HG02884 (cell line): ENCODE measurements around the gene MYO10.

ENCODE experiments used
- ATAC-seq: cut with Tn5 transposase; IDR thresholded peaks from one replicate; pipeline ENCODE4 v1.9.1; 2021; ENCODE audit warnings: mild to moderate bottlenecking, moderate library complexity; ENCODE audit not compliant: unreplicated experiment

Gene MYO10

DNA sequence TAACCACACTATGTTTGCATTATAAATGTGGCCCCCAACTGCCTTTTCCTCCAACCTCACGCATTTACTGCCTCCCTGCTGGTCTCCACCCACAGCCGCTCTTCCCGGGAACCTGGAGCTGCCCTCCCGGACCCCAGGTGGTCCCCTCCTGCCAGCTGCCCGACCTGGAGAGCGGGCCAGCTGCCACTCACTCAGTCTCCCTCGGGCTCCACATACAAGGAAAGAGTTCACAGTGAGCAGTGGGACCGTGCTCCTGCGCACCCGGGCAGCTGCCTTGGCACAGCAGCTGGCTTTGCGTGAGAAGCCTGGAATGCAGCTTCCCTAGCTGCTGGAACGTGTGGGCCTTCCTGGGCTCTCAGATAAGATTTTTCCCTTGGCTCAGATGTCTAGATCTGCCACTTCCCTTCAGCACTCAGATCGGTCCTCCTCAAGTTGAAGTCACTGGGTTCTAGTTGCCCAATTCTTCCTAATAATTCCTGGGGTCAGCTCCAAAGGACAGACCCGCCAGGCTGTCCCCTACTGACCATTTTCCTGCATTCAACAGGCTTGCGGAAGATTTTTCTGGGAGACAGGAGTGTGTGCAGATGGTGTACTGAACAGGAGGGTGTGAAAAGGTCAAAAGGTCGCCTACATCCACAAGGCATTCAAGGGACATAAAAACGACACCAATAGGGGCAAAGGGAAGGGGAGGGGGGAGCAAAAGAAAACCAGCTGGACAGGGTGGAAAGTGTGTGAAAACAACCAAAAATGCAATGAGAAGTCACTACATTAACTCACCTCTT, 69.1 kb downstream of the MYO10 start:
- ATAC-seq = no peak

GRCh38 chr5:16866273-16866672, 69.8 kb downstream of the MYO10 start:
- no peak for ATAC-seq

GRCh38 chr5:16865151-16865550, 70.9 kb downstream of the MYO10 start:
- no peak for ATAC-seq

GRCh38 chr5:16864631-16865131, 71.4 kb downstream of the MYO10 start:
- ATAC-seq = no peak

DNA sequence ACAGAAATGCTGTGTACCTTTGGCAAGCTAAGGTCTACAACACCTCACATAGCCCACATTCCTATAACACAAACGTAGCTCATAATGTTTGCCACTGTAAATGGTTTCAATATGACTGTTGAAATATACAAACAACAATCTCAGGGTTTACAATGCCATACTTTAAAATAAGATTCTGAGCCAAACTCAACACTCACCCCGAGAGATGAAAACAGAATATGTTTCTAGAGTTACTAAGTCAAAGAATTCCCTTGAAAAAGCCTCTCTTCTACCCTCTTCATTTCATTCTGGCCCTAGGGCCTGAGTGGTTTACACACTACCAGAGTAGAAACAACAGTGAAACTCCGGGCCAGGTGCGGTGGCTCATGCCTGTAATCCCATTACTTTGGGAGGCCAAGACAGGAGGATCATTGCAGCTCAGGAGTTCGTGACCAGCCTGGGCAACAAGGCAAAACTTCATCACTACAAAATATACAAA, 72.6 kb downstream of the MYO10 start:
- no peak for ATAC-seq

- ATAC-seq = no peak
Measured at GRCh38 chr5:16862777-16863176, 73.3 kb downstream of the MYO10 start.

- ATAC-seq = no peak
Measured at GRCh38 chr5:16859346-16859745, 76.7 kb downstream of the MYO10 start.

- ATAC-seq = no peak
Measured at GRCh38 chr5:16858151-16858550, 77.9 kb downstream of the MYO10 start.

DNA sequence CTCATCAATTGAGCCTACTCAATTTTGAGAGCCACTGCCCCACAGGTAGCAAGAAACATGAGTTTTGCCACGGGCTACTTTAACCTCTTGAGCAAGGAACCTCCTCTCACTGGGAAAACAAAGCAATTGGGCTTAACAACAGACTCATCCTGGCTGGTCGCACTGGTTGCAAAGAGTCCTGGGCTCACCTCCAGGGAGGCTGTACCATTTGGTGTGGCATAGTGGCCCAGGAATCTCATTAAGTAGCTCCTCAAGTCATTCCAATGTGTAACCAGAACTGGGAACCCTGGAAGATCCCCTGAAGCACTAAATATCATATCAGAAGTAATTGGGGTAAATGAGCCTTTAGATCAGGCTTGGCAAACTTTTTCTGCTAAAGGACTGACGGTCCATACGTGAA, 78.5 kb downstream of the MYO10 start:
- no peak for ATAC-seq

DNA sequence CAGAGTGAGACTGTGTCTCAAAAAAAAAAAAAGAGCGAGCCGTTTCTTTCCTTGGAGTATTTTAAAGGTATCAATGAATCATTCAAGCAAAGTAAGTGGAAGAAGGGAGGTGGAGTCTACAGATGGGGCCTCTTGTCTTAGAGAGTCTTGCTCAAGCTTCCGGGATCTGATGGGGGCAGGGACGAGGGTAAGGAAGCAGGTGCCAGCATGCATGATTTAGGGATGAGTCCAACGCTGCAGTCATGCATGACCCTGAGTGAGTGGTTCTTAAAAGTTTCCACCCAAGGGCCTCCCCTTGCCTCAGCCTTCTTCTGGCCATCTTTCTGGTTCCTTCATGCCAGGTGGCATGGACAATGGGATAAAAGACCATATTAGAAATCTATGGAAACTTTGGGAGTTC, 79.6 kb downstream of the MYO10 start:
- no peak for ATAC-seq

GRCh38 chr5:16855898-16856297, 80.2 kb downstream of the MYO10 start:
- no peak for ATAC-seq

GRCh38 chr5:16855485-16855884, 80.6 kb downstream of the MYO10 start:
- no peak for ATAC-seq

DNA sequence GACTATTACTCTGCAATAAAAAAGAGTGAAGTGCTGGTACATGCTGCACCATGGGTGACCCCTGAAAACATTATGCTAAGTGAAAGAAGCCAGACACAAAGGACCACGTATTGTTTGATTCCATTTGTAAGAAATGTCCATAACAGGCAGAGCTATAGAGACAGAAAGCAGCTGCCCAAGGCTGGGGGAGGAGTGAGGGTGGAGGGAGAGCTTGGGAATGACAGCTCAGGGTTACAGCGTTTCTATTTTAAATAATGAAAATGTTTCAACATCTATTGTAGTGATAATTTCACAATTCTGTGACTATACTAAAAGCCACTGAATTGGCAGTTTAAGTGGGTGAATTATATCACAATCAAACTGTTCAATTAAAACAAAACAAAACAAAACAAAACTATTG, 81.7 kb downstream of the MYO10 start:
- ATAC-seq = no peak

- ATAC-seq = no peak
Measured at GRCh38 chr5:16853518-16853917, 82.6 kb downstream of the MYO10 start.

DNA sequence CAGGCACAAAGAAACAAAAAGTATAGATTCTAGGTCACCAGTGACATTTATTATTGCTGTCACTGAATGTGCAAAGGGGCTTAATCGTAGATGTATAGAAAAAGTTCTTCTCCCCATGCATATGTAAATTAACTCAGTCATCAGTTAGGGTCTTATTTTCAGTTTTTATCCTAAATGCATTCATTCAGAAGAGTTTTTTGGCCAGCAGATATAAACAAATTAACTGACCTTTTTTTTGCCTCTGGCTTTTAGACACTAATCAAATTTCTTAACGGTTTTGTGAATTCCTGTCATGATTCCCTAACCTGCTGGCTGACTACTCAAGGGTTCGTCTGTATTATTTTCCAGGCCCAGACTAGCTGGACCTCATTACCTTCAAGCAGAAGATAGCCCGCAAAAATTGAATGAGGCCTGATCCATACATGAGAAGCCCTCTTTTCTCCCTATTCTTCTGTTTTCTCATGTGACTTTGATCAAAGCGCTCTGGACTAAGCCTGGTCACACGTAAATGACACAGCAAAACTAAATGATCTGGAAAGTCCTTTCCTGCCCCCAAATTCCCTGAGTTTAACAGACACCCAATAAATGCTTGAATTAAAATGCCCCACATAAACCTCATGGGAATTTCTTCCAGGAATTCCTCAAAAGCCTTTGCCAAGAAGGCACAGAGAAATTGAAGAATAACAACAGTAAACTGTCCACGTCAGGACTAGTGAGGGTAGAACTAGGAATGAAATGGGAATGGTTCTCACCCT, 83.7 kb downstream of the MYO10 start:
- ATAC-seq = no peak

DNA sequence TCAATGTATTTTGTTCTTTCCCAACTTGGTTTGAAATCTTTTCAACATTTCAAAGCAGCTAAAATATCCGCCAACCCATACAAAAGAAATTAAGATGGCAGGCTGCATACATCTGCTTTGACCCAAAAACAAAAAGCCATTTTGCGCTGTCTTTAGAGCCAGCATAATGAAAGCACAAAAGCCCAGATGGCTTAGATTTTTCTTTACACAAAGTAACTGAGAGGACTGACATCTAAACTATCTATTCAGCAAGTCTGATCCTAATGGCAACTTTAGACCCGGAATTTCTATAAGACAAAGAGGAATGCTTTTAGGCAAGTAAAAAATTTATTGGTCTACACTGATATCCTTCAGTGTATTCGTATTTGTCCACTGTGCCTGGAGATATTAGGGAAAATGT, 86.3 kb downstream of the MYO10 start:
- no peak for ATAC-seq

DNA sequence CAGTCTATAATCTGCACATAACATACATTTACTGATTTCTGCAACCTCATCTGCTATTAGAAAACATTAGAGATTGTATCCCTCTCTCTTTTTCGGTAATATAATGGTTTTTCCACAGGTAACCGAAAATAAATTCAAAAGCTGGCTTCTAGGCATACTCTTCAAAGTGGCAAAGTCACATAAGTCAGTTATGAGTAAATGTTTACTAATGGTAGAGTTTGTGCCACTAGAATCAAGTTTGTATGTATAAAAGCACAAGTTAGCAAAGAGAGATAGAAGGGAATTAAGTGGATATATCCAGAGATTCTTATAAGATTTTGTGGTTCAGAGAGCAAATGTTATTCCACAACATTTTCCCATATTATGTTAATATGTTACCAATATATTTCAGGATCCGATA, 86.9 kb downstream of the MYO10 start:
- ATAC-seq = no peak

DNA sequence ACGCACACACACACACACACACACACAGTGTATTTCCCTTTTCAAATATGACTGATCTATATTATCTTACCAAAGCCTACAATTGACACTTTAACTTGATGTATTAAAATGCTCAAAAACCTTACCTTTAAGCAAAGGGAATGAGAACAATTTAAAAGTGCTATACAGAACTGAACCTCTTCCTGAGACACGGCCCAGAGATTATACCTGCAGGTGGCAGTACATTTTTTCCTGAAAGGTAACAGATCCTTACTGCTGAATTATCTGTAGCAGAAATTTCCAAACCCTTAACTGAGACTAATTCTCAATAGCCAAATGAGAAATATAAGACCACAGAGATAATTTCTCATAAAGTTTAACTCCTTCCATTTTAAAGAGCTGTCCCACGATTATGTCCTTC, 91.1 kb downstream of the MYO10 start:
- ATAC-seq = no peak

GRCh38 chr5:16842896-16843295, 93.2 kb downstream of the MYO10 start:
- no peak for ATAC-seq

DNA sequence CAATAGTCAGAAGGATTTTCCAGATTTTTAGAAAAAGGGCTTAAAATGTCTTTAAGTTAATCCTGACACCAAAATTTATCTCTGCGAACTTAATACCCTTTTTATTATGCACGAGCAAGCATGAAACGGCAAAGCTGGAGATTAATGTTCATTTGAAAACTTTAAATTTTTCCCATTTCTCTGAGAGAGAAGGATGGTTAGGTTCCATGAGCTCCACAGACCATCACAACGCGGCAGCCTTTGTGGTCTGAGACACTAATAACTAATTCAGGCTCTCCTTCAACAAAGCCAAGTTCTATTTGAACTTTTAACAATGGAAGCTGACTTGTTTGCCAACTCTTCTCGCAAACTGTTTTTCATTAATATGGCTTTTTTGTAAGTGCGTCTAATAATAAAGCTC, 94.7 kb downstream of the MYO10 start:
- no peak for ATAC-seq

GRCh38 chr5:16837305-16837704, 98.8 kb downstream of the MYO10 start:
- no peak for ATAC-seq

- no peak for ATAC-seq
Measured at GRCh38 chr5:16834029-16834428, 102.1 kb downstream of the MYO10 start.
